Fibroblast of peridontal ligament (primary cell): ENCODE results near the gene ACSF2.
"Not testable (repeated sequence)": the region's sequence is repeated elsewhere in the genome, so short reads cannot be mapped to it uniquely, and the experiment has no call there.

Source experiments
- DNase-seq: peaks from one replicate; pipeline ENCODE4 v3.0.0-alpha.2; 2010; ENCODE audit errors: extremely low read depth

Gene ACSF2

GRCh38 chr17:50464736-50465135 lies 38.7 kb downstream of the ACSF2 start:
- no peak for DNase-seq

GRCh38 chr17:50465171-50465570 lies 39.2 kb downstream of the ACSF2 start:
- DNase-seq = no peak

GRCh38 chr17:50465635-50466034 lies 39.6 kb downstream of the ACSF2 start:
- DNase-seq = no peak

- no peak for DNase-seq
Measured at GRCh38 chr17:50466371-50467113, 40.5 kb downstream of the ACSF2 start.

- DNase-seq = no peak
Measured at GRCh38 chr17:50467114-50467854, 41.3 kb downstream of the ACSF2 start.

- no peak for DNase-seq
Measured at GRCh38 chr17:50467855-50468303, 41.9 kb downstream of the ACSF2 start.

GRCh38 chr17:50468304-50469207 lies 42.5 kb downstream of the ACSF2 start, which contains the start of gene CHAD:
Gene CHAD (minus strand): TSS chr17:50468880. CDS start chr17:50468813, 67 bp downstream.
- DNase-seq = no peak

- no peak for DNase-seq
Measured at GRCh38 chr17:50469208-50469605, 43.2 kb downstream of the ACSF2 start.

GRCh38 chr17:50469671-50470305 lies 43.8 kb downstream of the ACSF2 start:
- no peak for DNase-seq

GRCh38 chr17:50470426-50470825 lies 44.4 kb downstream of the ACSF2 start:
- no peak for DNase-seq

GRCh38 chr17:50471009-50471905 lies 45.2 kb downstream of the ACSF2 start:
- no peak for DNase-seq

GRCh38 chr17:50472286-50472685 lies 46.3 kb downstream of the ACSF2 start:
- DNase-seq = no peak

- not testable (repeated sequence) for DNase-seq
Measured at GRCh38 chr17:50472761-50473161, 46.7 kb downstream of the ACSF2 start.

GRCh38 chr17:50473901-50474300 lies 47.9 kb downstream of the ACSF2 start:
- DNase-seq = no peak

GRCh38 chr17:50474523-50474922 lies 48.5 kb downstream of the ACSF2 start:
- DNase-seq = no peak

- DNase-seq = no peak
Measured at GRCh38 chr17:50475362-50475761, 49.3 kb downstream of the ACSF2 start.

- DNase-seq = not testable (repeated sequence)
Measured at GRCh38 chr17:50475775-50476544, 49.9 kb downstream of the ACSF2 start.

GRCh38 chr17:50476545-50477315 lies 50.7 kb downstream of the ACSF2 start:
- no peak for DNase-seq

- no peak for DNase-seq
Measured at GRCh38 chr17:50477976-50478375, 52.0 kb downstream of the ACSF2 start.
